Measurements from ENCODE around the gene TEX54. TPM values are rescaled to one million over a fixed set of nuclear protein-coding genes. Genes with fewer than 3 reads are reported as not detected.
A peak's percentile ranks its signal among the peaks of the same experiment; 100 is the strongest.

TEX54 gene
- total and polyA plus RNA-seq, 4 donors = 1.6 TPM; not detected in 3

DNA sequence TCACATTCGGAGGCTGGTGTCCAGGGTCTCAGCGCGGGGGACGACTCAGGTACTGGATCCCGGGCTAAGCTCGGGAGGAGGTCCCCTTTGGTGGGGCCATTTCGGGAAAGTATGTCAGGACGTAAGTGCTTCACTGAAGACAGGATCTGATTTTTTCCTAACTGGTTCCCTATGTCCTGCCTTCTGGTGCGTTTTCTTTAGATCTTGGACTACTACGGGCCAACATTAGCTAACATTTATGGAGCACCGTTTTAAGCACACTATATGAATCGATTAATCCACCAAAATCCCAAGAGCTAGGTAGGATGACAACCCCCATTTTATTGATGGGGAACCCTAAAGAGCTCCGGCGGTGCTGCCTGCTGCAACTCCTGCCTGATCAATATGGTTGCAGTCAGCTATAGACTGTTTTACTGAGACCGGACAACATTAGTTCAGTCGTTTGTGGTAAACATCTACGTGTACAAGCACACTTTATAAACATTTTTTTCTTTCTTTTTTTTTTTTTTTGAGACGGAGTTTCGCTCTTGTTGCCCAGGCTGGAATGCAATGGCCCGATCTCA, 23.8 kb upstream of the TEX54 start:
- peak overlapping the region; percentile 51 to 72 for H3K9ac ChIP-seq (ENCODE audit: low read depth in 1 of 2, low read length in 2 of 2)
- peaks cover 2 to 26% (median 24%) of the 10 kb centered on the region in 4 donors for H3K36me3 ChIP-seq (ENCODE audit: control insufficient read depth in 4 of 4, insufficient read depth in 3 of 4, low read depth in 1 of 4, low read length in 3 of 4)
- peak overlapping the region; percentile 49 to 87 (median 69) for H3K4me3 ChIP-seq (ENCODE audit: low read depth in 1 of 3, low read length in 3 of 3)
- no peak for DNase-seq (ENCODE audit: low spot score)
- 7% methylated on average over 20 of the region's 20 CpGs for WGBS
- peaks cover 5 to 33% (median 17%) of the 10 kb centered on the region in 4 donors for H3K4me1 ChIP-seq (ENCODE audit: control insufficient read depth in 4 of 4, insufficient read depth in 4 of 4, low read length in 3 of 4)
- no peaks in the 10 kb centered on the region for H3K9me3 ChIP-seq (ENCODE audit: control insufficient read depth in 4 of 4, low read length in 3 of 4)
- no peaks in the 10 kb centered on the region for H3K27me3 ChIP-seq (ENCODE audit: control insufficient read depth in 4 of 4, insufficient read depth in 4 of 4, low read length in 3 of 4)
- peak overlapping the region; percentile 64 to 65 for H3K27ac ChIP-seq (ENCODE audit: low read depth in 1 of 2, low read length in 2 of 2)
- TF ChIP-seq JUND (IDR thresholded peaks at IDR 0.05) (no peak), SP1 (IDR thresholded peaks at IDR 0.05) (no peak), TAF1 (conservative IDR thresholded peaks at IDR 0.05) (no peak), FOXA1 (IDR thresholded peaks at IDR 0.05) (no peak), RXRA (IDR thresholded peaks at IDR 0.05) (no peak), RAD21 (IDR thresholded peaks at IDR 0.05) (no peak), YY1 (IDR thresholded peaks at IDR 0.05) (no peak), HNF4G (IDR thresholded peaks at IDR 0.05) (no peak)
- TF ChIP-seq, protein P1, sequence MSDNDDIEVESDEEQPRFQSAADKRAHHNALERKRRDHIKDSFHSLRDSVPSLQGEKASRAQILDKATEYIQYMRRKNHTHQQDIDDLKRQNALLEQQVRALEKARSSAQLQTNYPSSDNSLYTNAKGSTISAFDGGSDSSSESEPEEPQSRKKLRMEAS (IDR thresholded peaks at IDR 0.05) = no peak
- TF ChIP-seq, protein P2, sequence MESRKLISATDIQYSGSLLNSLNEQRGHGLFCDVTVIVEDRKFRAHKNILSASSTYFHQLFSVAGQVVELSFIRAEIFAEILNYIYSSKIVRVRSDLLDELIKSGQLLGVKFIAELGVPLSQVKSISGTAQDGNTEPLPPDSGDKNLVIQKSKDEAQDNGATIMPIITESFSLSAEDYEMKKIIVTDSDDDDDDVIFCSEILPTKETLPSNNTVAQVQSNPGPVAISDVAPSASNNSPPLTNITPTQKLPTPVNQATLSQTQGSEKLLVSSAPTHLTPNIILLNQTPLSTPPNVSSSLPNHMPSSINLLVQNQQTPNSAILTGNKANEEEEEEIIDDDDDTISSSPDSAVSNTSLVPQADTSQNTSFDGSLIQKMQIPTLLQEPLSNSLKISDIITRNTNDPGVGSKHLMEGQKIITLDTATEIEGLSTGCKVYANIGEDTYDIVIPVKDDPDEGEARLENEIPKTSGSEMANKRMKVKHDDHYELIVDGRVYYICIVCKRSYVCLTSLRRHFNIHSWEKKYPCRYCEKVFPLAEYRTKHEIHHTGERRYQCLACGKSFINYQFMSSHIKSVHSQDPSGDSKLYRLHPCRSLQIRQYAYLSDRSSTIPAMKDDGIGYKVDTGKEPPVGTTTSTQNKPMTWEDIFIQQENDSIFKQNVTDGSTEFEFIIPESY (IDR thresholded peaks at IDR 0.05) = no peak
- TF ChIP-seq, protein P3, sequence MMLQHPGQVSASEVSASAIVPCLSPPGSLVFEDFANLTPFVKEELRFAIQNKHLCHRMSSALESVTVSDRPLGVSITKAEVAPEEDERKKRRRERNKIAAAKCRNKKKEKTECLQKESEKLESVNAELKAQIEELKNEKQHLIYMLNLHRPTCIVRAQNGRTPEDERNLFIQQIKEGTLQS (IDR thresholded peaks at IDR 0.05) = no peak

DNA sequence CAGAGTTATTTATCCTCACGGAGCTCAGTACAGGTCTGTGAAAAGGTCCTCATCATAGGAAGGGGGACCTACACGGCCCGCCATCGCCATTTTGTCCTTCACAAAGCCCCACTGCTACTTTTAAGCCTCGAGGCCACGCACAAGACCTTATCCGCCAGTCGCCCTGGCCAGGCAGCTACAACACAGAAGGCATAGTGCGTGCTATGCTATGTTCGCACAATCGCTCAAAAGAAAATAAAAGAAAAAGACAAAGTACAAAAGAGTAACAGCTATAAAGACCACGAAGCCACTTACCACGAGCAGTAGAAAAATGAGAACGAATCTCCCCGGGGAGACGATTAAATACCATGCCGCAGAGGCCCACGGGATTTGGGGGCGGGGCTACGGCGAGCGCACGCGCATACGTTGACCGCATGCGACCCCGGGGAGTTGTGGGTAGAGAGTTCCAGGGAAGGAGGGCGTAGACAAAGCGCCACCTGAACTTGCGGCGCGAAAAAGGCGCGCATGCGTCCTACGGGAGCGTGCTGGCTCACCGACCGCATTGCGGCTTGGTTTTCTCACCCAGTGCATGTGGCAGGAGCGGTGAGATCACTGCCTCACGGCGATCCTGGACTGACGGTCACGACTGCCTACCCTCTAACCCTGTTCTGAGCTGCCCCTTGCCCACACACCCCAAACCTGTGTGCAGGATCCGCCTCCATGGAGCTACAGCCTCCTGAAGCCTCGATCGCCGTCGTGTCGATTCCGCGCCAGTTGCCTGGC, 23.1 kb upstream of the TEX54 start:
- H3K36me3 ChIP-seq (ENCODE audit: control insufficient read depth in 4 of 4, insufficient read depth in 3 of 4, low read depth in 1 of 4, low read length in 3 of 4) = peaks cover 2 to 27% (median 24%) of the 10 kb centered on the region in 4 donors
- H3K4me3 ChIP-seq (ENCODE audit: low read depth in 1 of 3, low read length in 3 of 3) = peak overlapping the region; percentile 64 to 97 (median 86)
- WGBS = under 1% methylated on average over 54 of the region's 54 CpGs
- H3K9me3 ChIP-seq (ENCODE audit: control insufficient read depth in 4 of 4, low read length in 3 of 4) = no peaks in the 10 kb centered on the region
- H3K27me3 ChIP-seq (ENCODE audit: control insufficient read depth in 4 of 4, insufficient read depth in 4 of 4, low read length in 3 of 4) = no peaks in the 10 kb centered on the region
- peak overlapping the region; percentile 51 to 92 for H3K9ac ChIP-seq (ENCODE audit: low read depth in 1 of 2, low read length in 2 of 2)
- peak; percentile 99 for DNase-seq (ENCODE audit: low spot score)
- peaks cover 5 to 33% (median 17%) of the 10 kb centered on the region in 4 donors for H3K4me1 ChIP-seq (ENCODE audit: control insufficient read depth in 4 of 4, insufficient read depth in 4 of 4, low read length in 3 of 4)
- peak overlapping the region; percentile 65 to 70 for H3K27ac ChIP-seq (ENCODE audit: low read depth in 1 of 2, low read length in 2 of 2)
- peak; percentile 94 for TF ChIP-seq YY1 (IDR thresholded peaks at IDR 0.05)
- TF ChIP-seq RAD21 (IDR thresholded peaks at IDR 0.05) = peak in 1 of 2 donors; percentile 41
- TF ChIP-seq FOXA2 (IDR thresholded peaks at IDR 0.05) = no peak
- peak in 1 of 2 donors; percentile 62 for TF ChIP-seq JUND (IDR thresholded peaks at IDR 0.05)
- peak; percentile 18 to 23 for TF ChIP-seq HNF4A (conservative IDR thresholded peaks at IDR 0.05)
- TF ChIP-seq RXRA (IDR thresholded peaks at IDR 0.05) = peak; percentile 75 to 77
- TF ChIP-seq HNF4G (IDR thresholded peaks at IDR 0.05) = no peak
- TF ChIP-seq, protein P4, sequence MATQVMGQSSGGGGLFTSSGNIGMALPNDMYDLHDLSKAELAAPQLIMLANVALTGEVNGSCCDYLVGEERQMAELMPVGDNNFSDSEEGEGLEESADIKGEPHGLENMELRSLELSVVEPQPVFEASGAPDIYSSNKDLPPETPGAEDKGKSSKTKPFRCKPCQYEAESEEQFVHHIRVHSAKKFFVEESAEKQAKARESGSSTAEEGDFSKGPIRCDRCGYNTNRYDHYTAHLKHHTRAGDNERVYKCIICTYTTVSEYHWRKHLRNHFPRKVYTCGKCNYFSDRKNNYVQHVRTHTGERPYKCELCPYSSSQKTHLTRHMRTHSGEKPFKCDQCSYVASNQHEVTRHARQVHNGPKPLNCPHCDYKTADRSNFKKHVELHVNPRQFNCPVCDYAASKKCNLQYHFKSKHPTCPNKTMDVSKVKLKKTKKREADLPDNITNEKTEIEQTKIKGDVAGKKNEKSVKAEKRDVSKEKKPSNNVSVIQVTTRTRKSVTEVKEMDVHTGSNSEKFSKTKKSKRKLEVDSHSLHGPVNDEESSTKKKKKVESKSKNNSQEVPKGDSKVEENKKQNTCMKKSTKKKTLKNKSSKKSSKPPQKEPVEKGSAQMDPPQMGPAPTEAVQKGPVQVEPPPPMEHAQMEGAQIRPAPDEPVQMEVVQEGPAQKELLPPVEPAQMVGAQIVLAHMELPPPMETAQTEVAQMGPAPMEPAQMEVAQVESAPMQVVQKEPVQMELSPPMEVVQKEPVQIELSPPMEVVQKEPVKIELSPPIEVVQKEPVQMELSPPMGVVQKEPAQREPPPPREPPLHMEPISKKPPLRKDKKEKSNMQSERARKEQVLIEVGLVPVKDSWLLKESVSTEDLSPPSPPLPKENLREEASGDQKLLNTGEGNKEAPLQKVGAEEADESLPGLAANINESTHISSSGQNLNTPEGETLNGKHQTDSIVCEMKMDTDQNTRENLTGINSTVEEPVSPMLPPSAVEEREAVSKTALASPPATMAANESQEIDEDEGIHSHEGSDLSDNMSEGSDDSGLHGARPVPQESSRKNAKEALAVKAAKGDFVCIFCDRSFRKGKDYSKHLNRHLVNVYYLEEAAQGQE (IDR thresholded peaks at IDR 0.05) = peak; percentile 97
- TF ChIP-seq TAF1 (conservative IDR thresholded peaks at IDR 0.05) = peak; percentile 100
- TF ChIP-seq, protein P2 (IDR thresholded peaks at IDR 0.05) = peak; percentile 80
- TF ChIP-seq, protein P3 (IDR thresholded peaks at IDR 0.05) = peak; percentile 43
- TF ChIP-seq, protein P5, sequence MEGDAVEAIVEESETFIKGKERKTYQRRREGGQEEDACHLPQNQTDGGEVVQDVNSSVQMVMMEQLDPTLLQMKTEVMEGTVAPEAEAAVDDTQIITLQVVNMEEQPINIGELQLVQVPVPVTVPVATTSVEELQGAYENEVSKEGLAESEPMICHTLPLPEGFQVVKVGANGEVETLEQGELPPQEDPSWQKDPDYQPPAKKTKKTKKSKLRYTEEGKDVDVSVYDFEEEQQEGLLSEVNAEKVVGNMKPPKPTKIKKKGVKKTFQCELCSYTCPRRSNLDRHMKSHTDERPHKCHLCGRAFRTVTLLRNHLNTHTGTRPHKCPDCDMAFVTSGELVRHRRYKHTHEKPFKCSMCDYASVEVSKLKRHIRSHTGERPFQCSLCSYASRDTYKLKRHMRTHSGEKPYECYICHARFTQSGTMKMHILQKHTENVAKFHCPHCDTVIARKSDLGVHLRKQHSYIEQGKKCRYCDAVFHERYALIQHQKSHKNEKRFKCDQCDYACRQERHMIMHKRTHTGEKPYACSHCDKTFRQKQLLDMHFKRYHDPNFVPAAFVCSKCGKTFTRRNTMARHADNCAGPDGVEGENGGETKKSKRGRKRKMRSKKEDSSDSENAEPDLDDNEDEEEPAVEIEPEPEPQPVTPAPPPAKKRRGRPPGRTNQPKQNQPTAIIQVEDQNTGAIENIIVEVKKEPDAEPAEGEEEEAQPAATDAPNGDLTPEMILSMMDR (IDR thresholded peaks at IDR 0.05; ENCODE audit: low read depth, low read length, missing input control) = no peak
- TF ChIP-seq NR2F2 (IDR thresholded peaks at IDR 0.05) = peak; percentile 50
- TF ChIP-seq, protein P1 (IDR thresholded peaks at IDR 0.05) = peak; percentile 100
- no peak for TF ChIP-seq EGR1 (IDR thresholded peaks at IDR 0.05; ENCODE audit: low read depth in 2 of 2)
- TF ChIP-seq SP1 (IDR thresholded peaks at IDR 0.05) = peak; percentile 79
- TF ChIP-seq FOXA1 (IDR thresholded peaks at IDR 0.05) = peak; percentile 15
- TF ChIP-seq GABPA (IDR thresholded peaks at IDR 0.05 in 1 of 2, conservative IDR thresholded peaks at IDR 0.05 in 1 of 2) = peak in 1 of 2 donors; percentile 71
